Measurements from ENCODE around the gene CEMIP.
A peak's percentile ranks its signal among the peaks of the same experiment; 100 is the strongest.

Gene CEMIP

DNA sequence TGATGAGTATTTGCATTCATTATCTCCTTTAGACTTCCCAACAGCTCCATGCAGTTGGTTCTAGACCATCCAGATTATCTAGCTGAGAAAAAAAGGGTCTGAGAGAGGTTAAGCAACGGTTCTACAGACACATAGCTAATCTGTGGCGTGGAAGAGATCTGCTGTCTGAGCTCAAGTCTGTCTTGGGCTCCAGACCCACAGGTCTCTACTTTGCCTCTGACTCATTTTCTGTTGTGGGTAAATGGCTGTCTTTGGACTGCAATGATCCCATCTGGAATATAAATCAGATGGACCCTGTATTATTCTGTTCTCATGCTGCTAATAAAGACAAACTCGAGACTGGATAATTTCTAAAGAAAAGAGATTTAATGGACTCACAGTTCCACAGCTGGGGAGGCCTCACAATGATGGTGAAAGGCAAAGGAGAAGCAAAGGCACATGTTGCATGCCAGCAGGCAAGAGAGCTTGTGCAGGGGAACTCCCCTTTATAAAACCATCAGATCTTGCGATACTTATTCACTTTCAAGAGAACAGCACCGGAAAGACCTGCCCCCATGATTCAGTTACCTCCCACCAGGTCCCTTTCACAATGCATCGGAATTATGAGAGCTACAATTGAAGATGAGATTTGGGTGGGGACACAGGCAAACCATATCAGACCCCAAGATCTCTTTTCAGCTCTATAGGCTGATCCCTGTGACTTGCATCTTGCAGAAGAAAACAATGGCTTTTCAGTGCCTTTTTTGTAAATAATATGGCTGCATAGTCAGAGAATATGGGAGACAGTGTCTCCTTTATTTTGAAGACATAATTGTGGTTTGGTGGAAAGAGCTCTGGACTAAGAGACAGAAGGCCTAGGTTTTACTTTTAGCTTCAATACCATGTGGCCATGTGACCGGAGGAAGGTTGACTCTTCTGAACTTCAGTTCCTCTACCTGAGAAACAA is 24.7 kb downstream of the CEMIP start:
- no peak for TF ChIP-seq EZH2phosphoT487 (IDR thresholded peaks at IDR 0.05; ENCODE audit: borderline replicate concordance)
- no peak for TF ChIP-seq CTCF (conservative IDR thresholded peaks at IDR 0.05; ENCODE audit: low read length)
- no peaks in the 10 kb centered on the region for H3K9me2 ChIP-seq (replicated peaks; ENCODE audit: low read depth, low read length)
- no peaks in the 10 kb centered on the region for H3K9me3 ChIP-seq (ENCODE audit: insufficient read depth, low read depth, low read length)
- no peak overlapping the region for H3K4me3 ChIP-seq (ENCODE audit: low read length, poor library complexity, severe bottlenecking)
- no peak overlapping the region for H3K4me2 ChIP-seq (ENCODE audit: low read depth, low read length, poor library complexity, severe bottlenecking)
- H3K9ac ChIP-seq (ENCODE audit: low read depth, low read length, poor library complexity, severe bottlenecking), result no peak overlapping the region
- H3F3A ChIP-seq (ENCODE audit: low read depth), result no peaks in the 10 kb centered on the region
- H2AFZ ChIP-seq (ENCODE audit: low read length), result no peak overlapping the region
- H3K27me3 ChIP-seq (ENCODE audit: insufficient read depth, low read length, poor library complexity, severe bottlenecking), result peaks cover 23% of the 10 kb centered on the region
- H4K20me1 ChIP-seq (ENCODE audit: insufficient read depth, low read length, poor library complexity, severe bottlenecking), result no peaks in the 10 kb centered on the region
- no peaks in the 10 kb centered on the region for H3K36me3 ChIP-seq (ENCODE audit: insufficient read depth, low read length)
- peaks cover 4% of the 10 kb centered on the region for H3K4me1 ChIP-seq (ENCODE audit: insufficient read depth, low read length, poor library complexity, severe bottlenecking)
- H3K79me2 ChIP-seq (ENCODE audit: insufficient read depth, low read length), result no peaks in the 10 kb centered on the region

- H3K4me3 ChIP-seq (ENCODE audit: low read length, poor library complexity, severe bottlenecking), result peak overlapping the region; percentile 34
- no peaks in the 10 kb centered on the region for H3K79me2 ChIP-seq (ENCODE audit: insufficient read depth, low read length)
- peak overlapping the region; percentile 73; the same call in 1 of the 2 replicates for H2AFZ ChIP-seq (ENCODE audit: low read length)
- H3K9ac ChIP-seq (ENCODE audit: low read depth, low read length, poor library complexity, severe bottlenecking), result no peak overlapping the region
- TF ChIP-seq CTCF (conservative IDR thresholded peaks at IDR 0.05; ENCODE audit: low read length) (no peak), EZH2phosphoT487 (IDR thresholded peaks at IDR 0.05; ENCODE audit: borderline replicate concordance) (no peak)
- peaks cover 4% of the 10 kb centered on the region for H3K4me1 ChIP-seq (ENCODE audit: insufficient read depth, low read length, poor library complexity, severe bottlenecking)
- peak overlapping the region; percentile 69 for H3K4me2 ChIP-seq (ENCODE audit: low read depth, low read length, poor library complexity, severe bottlenecking)
- no peaks in the 10 kb centered on the region for H4K20me1 ChIP-seq (ENCODE audit: insufficient read depth, low read length, poor library complexity, severe bottlenecking)
- H3F3A ChIP-seq (ENCODE audit: low read depth), result no peaks in the 10 kb centered on the region
- no peaks in the 10 kb centered on the region for H3K9me2 ChIP-seq (replicated peaks; ENCODE audit: low read depth, low read length)
- no peaks in the 10 kb centered on the region for H3K36me3 ChIP-seq (ENCODE audit: insufficient read depth, low read length)
- H3K27me3 ChIP-seq (ENCODE audit: insufficient read depth, low read length, poor library complexity, severe bottlenecking), result peaks cover 23% of the 10 kb centered on the region
- H3K9me3 ChIP-seq (ENCODE audit: insufficient read depth, low read depth, low read length), result no peaks in the 10 kb centered on the region
Observed at GRCh38 chr15:80804970-80805495, 25.9 kb downstream of the CEMIP start.

DNA sequence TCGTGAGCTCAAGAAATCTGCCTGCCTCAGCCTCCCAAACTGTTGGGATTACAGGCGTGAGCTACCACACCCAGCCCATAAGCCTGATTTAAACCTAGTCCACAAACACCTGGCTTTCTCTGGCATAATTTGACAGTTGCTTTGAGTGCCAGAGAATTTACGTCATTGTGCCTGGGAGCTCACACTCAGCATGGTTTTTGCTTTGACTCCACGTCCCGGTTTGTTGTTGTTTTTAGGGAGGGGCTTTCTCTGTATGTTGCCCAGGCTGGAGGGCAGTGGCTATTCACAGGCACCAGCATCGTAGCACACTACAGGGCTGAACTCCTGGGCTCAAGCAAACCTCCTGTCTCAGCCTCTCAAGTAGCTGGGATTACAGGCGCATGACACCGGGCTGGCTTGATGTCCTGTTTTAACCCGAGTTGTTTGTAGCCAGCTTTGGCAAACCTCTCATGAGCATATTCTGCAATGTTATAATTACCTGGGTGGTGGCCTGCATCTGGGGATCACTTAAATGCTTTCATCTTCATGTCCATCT is 32.7 kb downstream of the CEMIP start:
- Histone ChIP-seq H3F3A (ENCODE audit: low read depth) (no peaks in the 10 kb centered on the region), H3K9ac (ENCODE audit: low read depth, low read length, poor library complexity, severe bottlenecking) (no peak overlapping the region)

More for the DNA sequence above, 32.7 kb downstream of the CEMIP start:
- no peak overlapping the region for H2AFZ ChIP-seq (ENCODE audit: low read length)
- no peaks in the 10 kb centered on the region for H3K27me3 ChIP-seq (ENCODE audit: insufficient read depth, low read length, poor library complexity, severe bottlenecking)
- H3K36me3 ChIP-seq (ENCODE audit: insufficient read depth, low read length), result no peaks in the 10 kb centered on the region
- no peaks in the 10 kb centered on the region for H4K20me1 ChIP-seq (ENCODE audit: insufficient read depth, low read length, poor library complexity, severe bottlenecking)
- H3K4me2 ChIP-seq (ENCODE audit: low read depth, low read length, poor library complexity, severe bottlenecking), result no peak overlapping the region
- no peaks in the 10 kb centered on the region for H3K9me3 ChIP-seq (ENCODE audit: insufficient read depth, low read depth, low read length)
- no peaks in the 10 kb centered on the region for H3K9me2 ChIP-seq (replicated peaks; ENCODE audit: low read depth, low read length)
- H3K4me3 ChIP-seq (ENCODE audit: low read length, poor library complexity, severe bottlenecking), result no peak overlapping the region
- no peaks in the 10 kb centered on the region for H3K79me2 ChIP-seq (ENCODE audit: insufficient read depth, low read length)
- TF ChIP-seq CTCF (conservative IDR thresholded peaks at IDR 0.05; ENCODE audit: low read length) (no peak), EZH2phosphoT487 (IDR thresholded peaks at IDR 0.05; ENCODE audit: borderline replicate concordance) (no peak)
- H3K4me1 ChIP-seq (ENCODE audit: insufficient read depth, low read length, poor library complexity, severe bottlenecking), result no peaks in the 10 kb centered on the region

Data from Loucy (cell line).